ENCODE measurements around the gene PNPLA6. TPM values are rescaled to one million over a fixed set of nuclear protein-coding genes. Genes with fewer than 3 reads are reported as not detected.

Gene PNPLA6
- total RNA-seq, 4 donors from 2014 or later, result 115 to 435 (median 147) TPM

GRCh38 chr19:7562646-7563393 lies 27.3 kb downstream of the PNPLA6 start:
- H3K27me3 ChIP-seq, result no peaks in the 10 kb centered on the region
- intact Hi-C loops (cut with DNase I; ENCODE audit: low total_unique reads) (no loop called here), in situ Hi-C loops (cut with MboI; ENCODE audit: low pct_ligation_motif_present in 1 of 4, low pct_unique_long_range_greater_than_20kb in 1 of 4, low sequenced_read_pairs in 3 of 4) (loop anchor here in 3 of 4 donors (10.0 to 25.0 kb wide), 4 partner anchors 122 to 249 kb away; partner anchors contain the start of gene TRAPPC5 (in 1 of the 3))
- H3K9me3 ChIP-seq, result no peaks in the 10 kb centered on the region
- peaks cover 0 to 18% (median 4%) of the 10 kb centered on the region in 4 donors for H3K36me3 ChIP-seq
- DNase-seq, result no peak
- WGBS, 2 donors (ENCODE audit: low coverage in 1 of 2), result 63 to 72% methylated on average over 6 to 16 of the region's 16 CpGs
- no peak overlapping the region for H3K27ac ChIP-seq
- TF ChIP-seq, protein P1, sequence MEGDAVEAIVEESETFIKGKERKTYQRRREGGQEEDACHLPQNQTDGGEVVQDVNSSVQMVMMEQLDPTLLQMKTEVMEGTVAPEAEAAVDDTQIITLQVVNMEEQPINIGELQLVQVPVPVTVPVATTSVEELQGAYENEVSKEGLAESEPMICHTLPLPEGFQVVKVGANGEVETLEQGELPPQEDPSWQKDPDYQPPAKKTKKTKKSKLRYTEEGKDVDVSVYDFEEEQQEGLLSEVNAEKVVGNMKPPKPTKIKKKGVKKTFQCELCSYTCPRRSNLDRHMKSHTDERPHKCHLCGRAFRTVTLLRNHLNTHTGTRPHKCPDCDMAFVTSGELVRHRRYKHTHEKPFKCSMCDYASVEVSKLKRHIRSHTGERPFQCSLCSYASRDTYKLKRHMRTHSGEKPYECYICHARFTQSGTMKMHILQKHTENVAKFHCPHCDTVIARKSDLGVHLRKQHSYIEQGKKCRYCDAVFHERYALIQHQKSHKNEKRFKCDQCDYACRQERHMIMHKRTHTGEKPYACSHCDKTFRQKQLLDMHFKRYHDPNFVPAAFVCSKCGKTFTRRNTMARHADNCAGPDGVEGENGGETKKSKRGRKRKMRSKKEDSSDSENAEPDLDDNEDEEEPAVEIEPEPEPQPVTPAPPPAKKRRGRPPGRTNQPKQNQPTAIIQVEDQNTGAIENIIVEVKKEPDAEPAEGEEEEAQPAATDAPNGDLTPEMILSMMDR (IDR thresholded peaks at IDR 0.05), result no peak
- no peak for TF ChIP-seq EP300 (IDR thresholded peaks at IDR 0.05; ENCODE audit: low read depth)
- TF ChIP-seq POLR2A (IDR thresholded peaks at IDR 0.05), result no peak
- no peak for TF ChIP-seq POLR2AphosphoS5 (IDR thresholded peaks at IDR 0.05)
- H3K4me1 ChIP-seq, result no peaks in the 10 kb centered on the region
- H3K4me3 ChIP-seq, result no peak overlapping the region

DNA sequence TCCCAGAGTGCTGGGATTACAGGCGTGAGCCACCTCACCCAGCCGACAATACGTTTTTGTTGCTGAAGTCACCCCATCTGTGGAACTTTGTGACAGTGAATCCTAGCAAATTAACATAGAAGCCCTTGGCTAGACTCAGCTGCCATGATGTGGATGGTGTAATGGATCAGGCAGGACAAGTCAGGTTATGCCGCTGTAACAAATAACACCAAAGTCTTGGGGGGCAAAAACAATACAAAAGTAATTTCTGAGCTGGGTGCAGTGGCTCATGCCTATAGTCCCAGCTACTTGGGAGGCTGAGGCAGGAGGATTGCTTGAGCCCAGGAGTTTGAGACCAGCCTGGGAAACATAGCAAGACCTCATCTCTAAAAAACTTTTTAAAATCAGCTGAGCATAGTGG lies 29.3 kb downstream of the PNPLA6 start:
- intact Hi-C loops (cut with DNase I; ENCODE audit: low total_unique reads), result no loop called here
- in situ Hi-C loops (cut with MboI; ENCODE audit: low pct_ligation_motif_present in 1 of 4, low pct_unique_long_range_greater_than_20kb in 1 of 4, low sequenced_read_pairs in 3 of 4), result loop anchor here (5.0 to 25.0 kb wide), 5 partner anchors 120 to 247 kb away; partner anchors contain the start of gene TRAPPC5 (in 1 of the 4)
- TF ChIP-seq, protein P1 (IDR thresholded peaks at IDR 0.05), result no peak
- TF ChIP-seq POLR2A (IDR thresholded peaks at IDR 0.05) (no peak), EP300 (IDR thresholded peaks at IDR 0.05; ENCODE audit: low read depth) (no peak)

GRCh38 chr19:7565332-7565731 lies 29.8 kb downstream of the PNPLA6 start:
- intact Hi-C loops (cut with DNase I; ENCODE audit: low total_unique reads), result no loop called here
- no peak for DNase-seq
- Histone ChIP-seq H3K9me3 (no peaks in the 10 kb centered on the region), H3K4me1 (peaks cover 0 to 3% (median 0%) of the 10 kb centered on the region in 4 donors), H3K27ac (no peak overlapping the region), H3K27me3 (no peaks in the 10 kb centered on the region), H3K4me3 (no peak overlapping the region), H3K36me3 (peaks cover 0 to 6% (median 0%) of the 10 kb centered on the region in 4 donors)
- TF ChIP-seq POLR2AphosphoS5 (IDR thresholded peaks at IDR 0.05) (no peak), EP300 (IDR thresholded peaks at IDR 0.05; ENCODE audit: low read depth) (no peak), POLR2A (IDR thresholded peaks at IDR 0.05) (no peak)
- TF ChIP-seq, protein P1 (IDR thresholded peaks at IDR 0.05), result no peak
- 85 to 91% methylated on average over 4 to 5 of the region's 5 CpGs for WGBS, 2 donors (ENCODE audit: low coverage in 1 of 2)
- in situ Hi-C loops (cut with MboI; ENCODE audit: low pct_ligation_motif_present in 1 of 4, low pct_unique_long_range_greater_than_20kb in 1 of 4, low sequenced_read_pairs in 3 of 4), result loop anchor here (5.0 to 25.0 kb wide), 5 partner anchors 119 to 247 kb away; partner anchors contain the start of gene TRAPPC5 (in 1 of the 4)

More for the DNA sequence above, 29.3 kb downstream of the PNPLA6 start:
- Histone ChIP-seq H3K4me3 (no peak overlapping the region), H3K4me1 (peaks cover 0 to 3% (median 0%) of the 10 kb centered on the region in 4 donors), H3K27ac (no peak overlapping the region), H3K36me3 (peaks cover 0 to 9% (median 1%) of the 10 kb centered on the region in 4 donors), H3K27me3 (no peaks in the 10 kb centered on the region), H3K9me3 (no peaks in the 10 kb centered on the region)
- no peak for DNase-seq
- 96% methylated on average over 4 of the region's 4 CpGs; no CpG with 5 or more reads in 1 of the 2 donors for WGBS, 2 donors (ENCODE audit: low coverage in 1 of 2)

- Histone ChIP-seq H3K4me3 (no peak overlapping the region), H3K27me3 (no peaks in the 10 kb centered on the region), H3K9me3 (no peaks in the 10 kb centered on the region), H3K36me3 (no peaks in the 10 kb centered on the region), H3K4me1 (peaks cover 0 to 3% (median 0%) of the 10 kb centered on the region in 4 donors), H3K27ac (no peak overlapping the region)
- in situ Hi-C loops (cut with MboI; ENCODE audit: low pct_ligation_motif_present in 1 of 4, low pct_unique_long_range_greater_than_20kb in 1 of 4, low sequenced_read_pairs in 3 of 4), result loop anchor here in 3 of 4 donors (25.0 kb wide), 2 partner anchors 208 to 242 kb away; no protein-coding TSS in a partner anchor
- DNase-seq, result no peak
- WGBS, 2 donors (ENCODE audit: low coverage in 1 of 2), result 71 to 72% methylated on average over 5 of the region's 5 CpGs
- intact Hi-C loops (cut with DNase I; ENCODE audit: low total_unique reads), result no loop called here
- TF ChIP-seq EP300 (IDR thresholded peaks at IDR 0.05; ENCODE audit: low read depth) (no peak), POLR2AphosphoS5 (IDR thresholded peaks at IDR 0.05) (no peak), POLR2A (IDR thresholded peaks at IDR 0.05) (no peak)
- TF ChIP-seq, protein P1 (IDR thresholded peaks at IDR 0.05), result no peak
Measured at GRCh38 chr19:7570761-7571160, 35.2 kb downstream of the PNPLA6 start.

Data from transverse colon (tissue), 4 donors.